Naive thymus-derived CD4-positive, alpha-beta T cell (primary cell): ENCODE data around the gene CSAG1. TPM values are rescaled to one million over a fixed set of nuclear protein-coding genes. Genes with fewer than 3 reads are reported as not detected.
"Not testable (repeated sequence)": the region's sequence is repeated elsewhere in the genome, so short reads cannot be mapped to it uniquely, and the experiment has no call there.

ENCODE experiments used
- ATAC-seq: fragments of 150-1000 bp; cut with Tn5 transposase; 2 replicates; pipeline ENCODE4 v1.10.0; 2021; ENCODE audit warnings: mild to moderate bottlenecking, moderate library complexity
- CTCF ChIA-PET: fragments of 350-600 bp; sonication (Branson Sonifier 250); formaldehyde crosslinking; loops from one replicate; lab custom pipeline; 2021; ENCODE audit warnings: antibody characterized with exemption; lab: Charles Lee
- POLR2A ChIA-PET: fragments of 350-600 bp; sonication (Branson Sonifier 250); formaldehyde crosslinking; loops from one replicate; lab custom pipeline; 2021; ENCODE audit warnings: antibody characterized with exemption, inconsistent platforms; lab: Charles Lee
- DNase-seq, 9 donors: peaks; one replicate each; pipeline versions ENCODE4 v3.0.0 to v3.0.0-alpha.2; 2020 to 2022; ENCODE audit warnings: mixed read lengths in 1 of 9
- H3K27ac ChIP-seq: one replicate; pipeline ENCODE4 v1.7.0; 2013; ENCODE audit warnings: mild to moderate bottlenecking, low read depth, low read length, moderate library complexity
- H3K27me3 ChIP-seq, 2 donors: one replicate each; pipeline ENCODE4 v1.7.0; 2013; ENCODE audit warnings: low read length in 2 of 2, mild to moderate bottlenecking in 2 of 2, moderate library complexity in 2 of 2; ENCODE audit not compliant: control insufficient read depth in 2 of 2, insufficient read depth in 2 of 2
- H3K36me3 ChIP-seq, 3 experiments: 1 replicate in 2 of 3; 2 replicates in 1 of 3; pipeline ENCODE4 v1.7.0; 2013; ENCODE audit warnings: low read length in 3 of 3, mild to moderate bottlenecking in 3 of 3, moderate library complexity in 1 of 3; ENCODE audit not compliant: insufficient read depth in 3 of 3, control insufficient read depth in 2 of 3
- H3K4me1 ChIP-seq, 2 donors: one replicate each; pipeline ENCODE4 v1.7.0; 2013; ENCODE audit warnings: low read length in 2 of 2, mild to moderate bottlenecking in 2 of 2, moderate library complexity in 1 of 2; ENCODE audit not compliant: control insufficient read depth in 2 of 2, insufficient read depth in 2 of 2
- H3K4me3 ChIP-seq: 2 replicates; pipeline ENCODE4 v1.7.0; 2013; ENCODE audit warnings: mild to moderate bottlenecking, low read length
- H3K9me3 ChIP-seq, 3 experiments: 1 replicate in 2 of 3; 2 replicates in 1 of 3; pipeline ENCODE4 v1.7.0; 2013; ENCODE audit warnings: low read length in 3 of 3; ENCODE audit not compliant: control insufficient read depth in 2 of 3
- H3K27ac Mint-ChIP-seq, 9 donors: one replicate each; pipeline ENCODE4 v1.8.0; 2020 to 2022; ENCODE audit warnings: mixed read lengths in 9 of 9, mild to moderate bottlenecking in 8 of 9, moderate library complexity in 5 of 9, inconsistent platforms in 2 of 9
- H3K27me3 Mint-ChIP-seq, 5 donors: one replicate each; pipeline ENCODE4 v1.8.0; 2021 to 2022; ENCODE audit warnings: mixed read lengths in 5 of 5, mild to moderate bottlenecking in 1 of 5
- H3K36me3 Mint-ChIP-seq, 5 donors: one replicate each; pipeline ENCODE4 v1.8.0; 2020 to 2022; ENCODE audit warnings: mixed read lengths in 5 of 5, mild to moderate bottlenecking in 3 of 5, inconsistent platforms in 1 of 5
- H3K4me1 Mint-ChIP-seq, 7 donors: one replicate each; pipeline ENCODE4 v1.8.0; 2020 to 2022; ENCODE audit warnings: mixed read lengths in 7 of 7, mild to moderate bottlenecking in 3 of 7, inconsistent platforms in 1 of 7
- H3K4me3 Mint-ChIP-seq, 10 donors: one replicate each; pipeline ENCODE4 v1.8.0; 2020 to 2022; ENCODE audit warnings: mild to moderate bottlenecking in 10 of 10, mixed read lengths in 10 of 10, moderate library complexity in 6 of 10, inconsistent platforms in 2 of 10
- H3K9me3 Mint-ChIP-seq, 11 donors: one replicate each; pipeline ENCODE4 v1.8.0; 2020 to 2022; ENCODE audit warnings: mixed read lengths in 11 of 11, mild to moderate bottlenecking in 4 of 11, inconsistent platforms in 1 of 11, moderate library complexity in 1 of 11
- intact Hi-C, 2 donors: fragments of 100-400 bp; cut with micrococcal nuclease; formaldehyde crosslinking; loops; one replicate each; pipeline ENCODE4 v1.15.1; 2023
- polyA plus RNA-seq, 2 donors: library from polyadenylated mRNA; unstranded; fragments of 300-500 nt; fragmentation: Illumina TruSeq; gene quantifications; one replicate each; pipeline ENCODE4 v1.2.3, GENCODE V29; 2021
- total RNA-seq, 6 experiments: library from RNA in 5 of 6; stranded (reverse) in 5 of 6; gene quantifications; 1 replicate in 5 of 6; 2 replicates in 1 of 6; pipeline ENCODE4 v1.2.3 and lab custom pipeline; 2021 to 2026

CSAG1 gene
- total and polyA plus RNA-seq, 7 experiments from 2014 or later, result not detected

GRCh38 chrX:152734143-152734858 lies 780 bp upstream of the CSAG1 start:
- intact Hi-C loops, CTCF ChIA-PET, H3K4me1 ChIP-seq, H3K27me3 Mint-ChIP-seq, H3K4me3 Mint-ChIP-seq, DNase-seq, H3K36me3 Mint-ChIP-seq, POLR2A ChIA-PET, H3K4me3 ChIP-seq, H3K27ac ChIP-seq, H3K36me3 ChIP-seq, H3K27ac Mint-ChIP-seq, ATAC-seq, H3K9me3 ChIP-seq, H3K9me3 Mint-ChIP-seq, H3K4me1 Mint-ChIP-seq, H3K27me3 ChIP-seq: not testable (repeated sequence)

- CTCF ChIA-PET, result no interaction called here
These were observed 8.1 kb downstream of the CSAG1 start for GRCh38 chrX:152725409-152725808.

DNA sequence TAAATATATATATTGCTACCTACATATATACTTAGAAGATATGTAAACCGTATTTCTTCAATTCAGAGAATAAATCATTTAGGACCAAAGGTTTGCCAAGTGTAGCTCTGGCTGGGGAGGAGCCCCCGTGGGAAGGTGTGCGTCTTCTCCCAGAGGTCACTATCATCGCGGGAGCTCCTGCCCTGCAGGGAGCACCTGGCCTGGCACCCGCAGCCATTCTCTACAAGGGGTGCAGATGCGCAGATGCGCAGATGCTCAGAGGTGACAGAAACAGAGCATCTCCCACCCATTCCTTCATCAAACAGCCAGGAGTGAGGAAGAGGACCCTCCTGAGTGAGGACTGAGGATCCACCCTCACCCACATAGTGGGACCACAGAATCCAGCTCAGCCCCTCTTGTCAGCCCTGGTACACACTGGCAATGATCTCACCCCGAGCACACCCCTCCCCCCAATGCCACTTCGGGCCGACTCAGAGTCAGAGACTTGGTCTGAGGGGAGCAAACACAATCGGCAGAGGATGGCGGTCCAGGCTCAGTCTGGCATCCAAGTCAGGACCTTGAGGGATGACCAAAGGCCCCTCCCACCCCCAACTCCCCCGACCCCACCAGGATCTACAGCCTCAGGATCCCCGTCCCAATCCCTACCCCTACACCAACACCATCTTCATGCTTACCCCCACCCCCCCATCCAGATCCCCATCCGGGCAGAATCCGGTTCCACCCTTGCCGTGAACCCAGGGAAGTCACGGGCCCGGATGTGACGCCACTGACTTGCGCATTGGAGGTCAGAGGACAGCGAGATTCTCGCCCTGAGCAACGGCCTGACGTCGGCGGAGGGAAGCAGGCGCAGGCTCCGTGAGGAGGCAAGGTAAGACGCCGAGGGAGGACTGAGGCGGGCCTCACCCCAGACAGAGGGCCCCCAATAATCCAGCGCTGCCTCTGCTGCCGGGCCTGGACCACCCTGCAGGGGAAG lies 19.4 kb downstream of the CSAG1 start, which contains the start of gene MAGEA2B:
Gene MAGEA2B (plus strand): TSS at position 814 of the 973 bp plus-strand sequence. CDS start 2,479 bp downstream, outside the sequence.
- H3K27ac ChIP-seq, result not testable (repeated sequence)

More at GRCh38 chrX:152725409-152725808, 8.1 kb downstream of the CSAG1 start:
- Mint-ChIP-seq H3K36me3 (no peaks in the 10 kb centered on the region), H3K27ac (no peak overlapping the region), H3K9me3 (peaks cover 0 to 3% (median 0%) of the 10 kb centered on the region in 11 donors), H3K27me3 (peaks cover 0 to 14% (median 3%) of the 10 kb centered on the region in 5 donors), H3K4me3 (no peak overlapping the region), H3K4me1 (no peaks in the 10 kb centered on the region)
- no peaks in the 10 kb centered on the region for H3K4me1 ChIP-seq
- H3K27ac ChIP-seq, result no peak overlapping the region
- ATAC-seq (no peak), DNase-seq (no peak)
- POLR2A ChIA-PET, result no interaction called here
- H3K4me3 ChIP-seq, result no peak overlapping the region
- H3K9me3 ChIP-seq, result no peaks in the 10 kb centered on the region
- no peaks in the 10 kb centered on the region for H3K36me3 ChIP-seq
- H3K27me3 ChIP-seq, result no peaks in the 10 kb centered on the region
- intact Hi-C loops, result no loop called here

DNA sequence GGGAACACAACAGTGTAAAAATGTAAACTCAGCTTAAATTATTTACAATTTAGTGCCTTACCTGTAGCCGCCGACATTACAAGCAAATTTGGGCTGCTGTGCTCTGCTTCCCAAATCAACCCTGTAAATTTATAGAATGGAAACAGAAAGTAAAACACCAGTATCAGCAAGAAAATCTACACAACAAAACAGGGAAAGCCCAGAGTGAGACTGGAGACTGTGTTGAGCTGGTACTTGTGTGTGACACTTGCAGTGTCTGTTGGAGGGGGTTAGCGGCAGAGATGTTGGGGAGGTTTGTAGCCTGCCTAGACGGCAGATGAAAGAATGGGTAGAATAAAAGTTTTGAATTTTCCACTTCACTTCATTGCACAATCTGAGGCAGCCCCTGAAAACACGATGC lies 20.3 kb downstream of the CSAG1 start:
- intact Hi-C loops, H3K36me3 Mint-ChIP-seq, H3K9me3 Mint-ChIP-seq, H3K27me3 Mint-ChIP-seq, H3K4me3 ChIP-seq, POLR2A ChIA-PET, H3K4me3 Mint-ChIP-seq, H3K4me1 Mint-ChIP-seq, H3K27ac ChIP-seq, H3K4me1 ChIP-seq, DNase-seq, ATAC-seq, H3K36me3 ChIP-seq, H3K9me3 ChIP-seq, CTCF ChIA-PET, H3K27me3 ChIP-seq, H3K27ac Mint-ChIP-seq: not testable (repeated sequence)

More for the DNA sequence above, 19.4 kb downstream of the CSAG1 start, which contains the start of gene MAGEA2B:
- POLR2A ChIA-PET, H3K4me1 ChIP-seq, H3K27me3 Mint-ChIP-seq, ATAC-seq, H3K36me3 Mint-ChIP-seq, H3K27me3 ChIP-seq, DNase-seq, H3K4me3 Mint-ChIP-seq, intact Hi-C loops, H3K36me3 ChIP-seq, H3K4me1 Mint-ChIP-seq, H3K27ac Mint-ChIP-seq, H3K9me3 Mint-ChIP-seq, H3K4me3 ChIP-seq, CTCF ChIA-PET, H3K9me3 ChIP-seq: not testable (repeated sequence)

- H3K4me3 Mint-ChIP-seq, H3K27ac ChIP-seq, DNase-seq, H3K4me1 ChIP-seq, H3K36me3 Mint-ChIP-seq, ATAC-seq, POLR2A ChIA-PET, H3K9me3 ChIP-seq, H3K36me3 ChIP-seq, H3K27me3 ChIP-seq, CTCF ChIA-PET, intact Hi-C loops, H3K4me1 Mint-ChIP-seq, H3K27me3 Mint-ChIP-seq, H3K4me3 ChIP-seq, H3K9me3 Mint-ChIP-seq, H3K27ac Mint-ChIP-seq: not testable (repeated sequence)
These were observed 24.3 kb downstream of the CSAG1 start, which contains the start of gene CSAG2 for GRCh38 chrX:152709173-152709572. TSS of gene CSAG2 (minus strand) at chrX:152709273. CDS start at chrX:152709112, 161 bp downstream.

DNA sequence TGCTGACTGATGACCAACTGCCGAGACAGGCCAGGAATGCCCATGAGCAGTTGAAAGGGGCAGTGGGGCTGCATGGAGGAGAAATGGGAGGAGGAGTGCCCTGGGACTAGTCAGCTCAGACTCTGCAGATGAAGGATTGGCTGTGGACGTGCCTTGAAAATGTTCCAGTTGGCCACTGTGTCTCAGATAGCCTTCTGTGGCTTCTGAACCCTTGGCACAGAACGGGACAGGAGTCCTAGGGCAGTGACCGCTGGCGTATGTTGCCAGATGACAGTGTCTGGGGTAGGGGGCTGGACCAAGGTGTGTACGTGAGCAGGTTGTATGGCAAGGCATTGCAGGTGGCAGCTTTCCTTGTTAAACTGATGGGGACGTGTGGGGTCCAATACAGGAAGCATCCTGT lies 27.0 kb downstream of the CSAG1 start:
- H3K4me3 ChIP-seq, ATAC-seq, H3K27ac Mint-ChIP-seq, H3K27ac ChIP-seq, DNase-seq, H3K27me3 Mint-ChIP-seq, H3K27me3 ChIP-seq, intact Hi-C loops, H3K4me3 Mint-ChIP-seq, H3K36me3 ChIP-seq, H3K4me1 Mint-ChIP-seq, H3K36me3 Mint-ChIP-seq, H3K4me1 ChIP-seq, CTCF ChIA-PET, POLR2A ChIA-PET, H3K9me3 ChIP-seq, H3K9me3 Mint-ChIP-seq: not testable (repeated sequence)
